Activated CD4-positive, alpha-beta T cell treated with anti-CD3 and anti-CD28 coated beads, Interleukin-2, Interleukin-4, amounts not matched to agents 100 ng/mL and 50 ng/mL, durations not matched to agents 16 hours and 8 hours (primary cell): ENCODE results near the gene SQOR.

Experiments
- DNase-seq: peaks from one replicate; pipeline ENCODE4 v3.0.0-alpha.2; 2020; ENCODE audit warnings: low spot score

The SQOR gene

GRCh38 chr15:45705510-45706473, 71.0 kb downstream of the SQOR start:
- DNase-seq: peak; percentile 84

- DNase-seq: no peak
Observed at GRCh38 chr15:45710657-45711056, 75.8 kb downstream of the SQOR start.

DNA sequence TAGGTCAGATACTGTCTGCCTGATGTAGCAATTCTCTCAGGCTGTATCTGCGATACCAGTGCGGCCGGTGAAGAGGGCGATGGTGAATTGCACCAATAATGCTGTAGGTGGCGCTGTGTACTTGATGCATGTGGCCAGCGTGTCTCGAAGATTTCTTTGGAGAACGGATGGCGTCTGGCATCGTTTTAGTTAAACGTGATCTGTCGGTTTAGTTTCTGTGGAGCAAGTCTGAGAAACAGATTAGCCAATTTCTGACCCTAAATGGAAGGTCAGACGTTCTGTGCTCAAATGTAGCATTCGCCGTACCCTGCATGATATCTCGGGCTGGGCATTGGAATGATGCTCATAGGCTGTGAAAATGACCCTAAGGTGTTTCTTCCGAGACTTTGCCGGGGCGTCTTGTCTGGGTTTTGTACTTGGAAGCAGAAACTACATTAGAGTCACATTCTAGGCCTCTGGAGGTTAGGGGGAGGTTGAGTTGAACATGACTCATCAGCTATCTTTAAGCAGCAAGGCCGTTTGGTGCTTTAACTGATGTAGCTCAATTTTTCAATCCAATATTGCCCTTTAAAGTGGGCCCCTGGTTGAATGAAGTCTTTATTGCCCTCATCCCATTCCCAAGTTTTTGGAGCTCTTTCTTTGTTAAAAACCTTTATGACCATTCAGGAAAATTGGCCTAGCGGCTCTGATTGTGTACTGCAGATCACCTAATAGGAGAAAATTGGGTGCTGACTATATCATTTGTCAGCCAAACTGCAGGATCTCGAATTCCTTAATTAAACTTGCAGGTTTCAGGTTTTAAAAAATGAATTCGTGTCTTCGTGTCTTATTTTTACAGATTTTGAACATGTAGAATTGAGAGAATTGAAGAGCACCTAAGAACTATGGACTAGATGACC, 80.0 kb downstream of the SQOR start:
- peak; percentile 60 for DNase-seq

- no peak for DNase-seq
Observed at GRCh38 chr15:45715528-45715927, 80.7 kb downstream of the SQOR start.

DNA sequence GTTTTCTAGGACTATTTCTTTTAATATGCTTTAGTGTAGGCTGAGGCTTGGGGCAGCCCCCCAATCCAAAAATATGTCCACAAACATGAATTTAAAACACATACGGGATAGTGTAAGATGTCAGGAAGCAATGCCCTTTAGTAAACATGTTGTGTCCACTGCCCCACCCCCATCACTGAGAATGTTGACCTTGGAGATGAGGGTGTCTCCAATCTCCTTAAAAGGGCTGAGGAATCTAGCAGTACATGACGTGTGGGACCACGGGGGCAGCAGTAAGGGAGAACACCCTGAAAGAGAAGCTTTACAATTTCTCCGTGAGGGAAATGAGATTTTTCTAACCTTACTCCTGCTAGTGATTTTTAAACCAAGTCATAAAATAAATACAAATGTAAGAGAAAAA, 84.7 kb downstream of the SQOR start:
- DNase-seq: no peak

- no peak for DNase-seq
Observed at GRCh38 chr15:45720183-45720582, 85.4 kb downstream of the SQOR start.

DNA sequence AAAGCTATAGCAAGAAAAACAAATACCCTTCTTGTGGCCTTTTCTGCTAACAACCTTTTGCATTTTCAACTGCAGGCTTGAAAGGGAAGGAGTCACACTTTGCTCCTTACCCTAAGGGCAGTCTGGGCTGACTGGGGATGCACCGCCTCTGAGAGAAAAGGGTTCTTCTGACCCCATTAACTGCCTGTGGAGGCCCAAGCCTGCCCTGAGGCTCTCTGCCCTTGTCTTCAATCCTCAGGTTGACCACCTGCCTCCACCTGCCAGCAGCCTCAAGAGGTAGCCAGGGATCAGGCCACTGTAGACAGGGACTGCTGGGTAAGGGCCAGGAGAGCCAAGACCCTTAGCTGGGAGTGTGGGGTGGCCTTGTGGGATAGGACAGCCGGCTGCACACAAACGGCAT, 93.8 kb downstream of the SQOR start:
- DNase-seq: no peak

GRCh38 chr15:45729141-45729540, 94.3 kb downstream of the SQOR start:
- no peak for DNase-seq

DNA sequence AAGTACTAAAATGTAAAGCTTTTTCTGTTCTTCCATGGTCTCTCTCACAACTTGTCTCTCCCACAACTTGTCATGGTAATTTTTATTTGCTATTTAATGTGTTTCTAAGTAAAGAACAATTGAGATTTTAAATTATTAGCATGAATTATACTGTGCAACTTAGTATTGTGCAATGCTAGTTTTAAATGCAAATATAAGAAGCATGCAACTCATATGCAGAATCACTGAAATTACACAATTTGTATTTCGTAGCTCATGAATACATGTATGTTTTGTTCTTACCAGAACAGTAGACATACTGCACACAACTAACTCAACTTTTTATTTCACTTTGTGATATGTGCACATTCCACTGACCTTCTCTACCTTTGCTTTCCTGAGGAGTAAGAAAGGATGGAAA, 96.5 kb downstream of the SQOR start:
- no peak for DNase-seq

DNA sequence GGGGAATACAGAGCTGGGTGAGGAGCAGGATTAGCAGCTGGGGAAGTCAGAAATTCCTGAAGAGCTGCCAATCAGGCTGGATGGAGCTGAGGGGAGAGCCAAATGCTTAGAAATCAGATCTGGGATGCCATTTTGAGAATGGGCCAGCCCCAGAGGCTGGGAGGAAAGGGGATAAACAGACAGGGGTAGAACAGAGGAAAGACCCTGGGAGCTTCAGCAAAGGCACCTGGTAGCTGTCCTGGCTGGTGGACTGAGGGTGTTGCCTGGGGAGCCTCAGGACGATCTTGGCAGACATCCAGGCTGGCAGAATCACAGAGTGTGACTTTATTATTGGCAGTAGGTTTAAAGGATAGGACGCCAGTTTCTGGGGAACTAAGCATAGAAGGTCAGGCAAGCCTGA, 97.8 kb downstream of the SQOR start:
- no peak for DNase-seq

DNA sequence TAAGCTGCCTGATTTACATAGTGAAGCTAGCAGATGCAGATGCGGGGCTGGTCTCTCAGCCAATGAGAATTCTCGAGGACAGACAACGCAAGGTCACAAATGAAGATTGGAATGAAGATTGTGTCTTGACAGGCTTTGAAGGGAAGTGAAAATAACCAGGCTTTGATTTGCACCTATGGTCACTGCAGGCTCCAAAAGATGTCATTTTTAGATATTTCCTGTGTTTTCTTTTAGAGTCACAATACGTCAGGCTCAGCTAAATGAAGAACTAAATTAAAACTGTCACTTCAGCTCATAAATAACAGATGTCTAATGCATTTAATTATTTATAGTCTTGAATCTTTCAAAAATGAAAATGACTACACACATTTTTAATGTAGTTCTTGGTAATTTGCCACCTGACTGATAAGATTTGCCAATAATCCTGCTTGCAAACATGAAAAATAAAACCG, 99.5 kb downstream of the SQOR start:
- no peak for DNase-seq
